SK-N-SH (cell line): ENCODE measurements around the gene LRRC72. TPM values are rescaled to one million over a fixed set of nuclear protein-coding genes. Genes with fewer than 3 reads are reported as not detected.

Experiments used
- CTCF ChIA-PET: fragments of 300-600, 350-600 bp; formaldehyde crosslinking; extraction: SDS; loops from one replicate; lab custom pipeline; 2021; lab: Yijun Ruan, JAX
- POLR2A ChIA-PET: fragments of 350-600 bp; sonication (Branson Sonifier 250); formaldehyde crosslinking; extraction: SDS; loops from one replicate; lab custom pipeline; 2020; ENCODE audit warnings: antibody characterized with exemption, inconsistent platforms; lab: Yijun Ruan, JAX
- DNase-seq: peaks from one replicate; pipeline ENCODE4 v3.0.0; 2012
- H2AFZ ChIP-seq: fragments of 200-600 bp; sonication (generic); 2 replicates; pipeline ENCODE4 v1.8.1; 2016; ENCODE audit warnings: antibody characterized with exemption, mild to moderate bottlenecking, low read depth
- H3F3A ChIP-seq: fragments of 200-600 bp; sonication (generic); replicated peaks from 2 replicates; pipeline ENCODE3; 2016; ENCODE audit warnings: antibody characterized with exemption, mild to moderate bottlenecking; ENCODE audit not compliant: insufficient read depth
- H3K27ac ChIP-seq, 2 experiments: fragments of 200-500 bp in 1 of 2; fragments of 200-600 bp in 1 of 2; sonication (Bioruptor generic) in 1 of 2; sonication (generic), shearing (Covaris generic) in 1 of 2; 2 replicates each; pipeline versions ENCODE4 v1.5.1 to v1.6.1; 2014 to 2016; ENCODE audit warnings: low read depth in 2 of 2, inconsistent platforms in 1 of 2, low read length in 1 of 2, mild to moderate bottlenecking in 1 of 2, mixed read lengths in 1 of 2
- H3K27me3 ChIP-seq: fragments of 200-600 bp; sonication (generic), shearing (Covaris generic); 2 replicates; pipeline ENCODE4 v1.6.1; 2016; ENCODE audit warnings: mixed run types; ENCODE audit not compliant: insufficient read depth
- H3K36me3 ChIP-seq, 2 experiments: fragments of 200-500 bp in 1 of 2; fragments of 200-600 bp in 1 of 2; sonication (Bioruptor generic) in 1 of 2; sonication (generic) in 1 of 2; replicated peaks in 1 of 2; 2 replicates each; pipeline versions ENCODE3 to v1.5.1; 2014 to 2016; ENCODE audit warnings: low read length in 1 of 2, mild to moderate bottlenecking in 1 of 2; ENCODE audit not compliant: insufficient read depth in 2 of 2, control insufficient read depth in 1 of 2
- H3K4me1 ChIP-seq, 2 experiments: fragments of 200-500 bp in 1 of 2; fragments of 200-600 bp in 1 of 2; sonication (Bioruptor generic) in 1 of 2; sonication (generic), shearing (Covaris generic) in 1 of 2; 2 replicates each; pipeline versions ENCODE4 v1.5.1 to v1.6.1; 2014 to 2016; ENCODE audit warnings: low read depth in 1 of 2, low read length in 1 of 2, mixed run types in 1 of 2; ENCODE audit not compliant: insufficient read depth in 2 of 2, control insufficient read depth in 1 of 2
- H3K4me2 ChIP-seq: fragments of 200-600 bp; sonication (generic), shearing (Covaris generic); 2 replicates; pipeline ENCODE4 v1.6.1; 2017; ENCODE audit warnings: mixed run types
- H3K4me3 ChIP-seq, 2 experiments: fragments of 200-500 bp in 1 of 2; fragments of 200-600 bp in 1 of 2; sonication (Bioruptor generic) in 1 of 2; sonication (generic), shearing (Covaris generic) in 1 of 2; 2 replicates each; pipeline versions ENCODE4 v1.5.1 to v1.8.1; 2014 to 2016; ENCODE audit warnings: low read depth in 2 of 2, inconsistent platforms in 1 of 2, low read length in 1 of 2, mild to moderate bottlenecking in 1 of 2, mixed read lengths in 1 of 2, moderate library complexity in 1 of 2
- H3K79me2 ChIP-seq: fragments of 200-600 bp; sonication (generic); 2 replicates; pipeline ENCODE4 v1.8.1; 2017; ENCODE audit warnings: mild to moderate bottlenecking; ENCODE audit not compliant: insufficient read depth
- H3K9ac ChIP-seq: fragments of 200-600 bp; sonication (generic); 2 replicates; pipeline ENCODE4 v1.6.1; 2017; ENCODE audit warnings: mixed run types
- H3K9me2 ChIP-seq: fragments of 200-600 bp; sonication (generic); 2 replicates; pipeline ENCODE4 v1.6.1; 2017; ENCODE audit warnings: mixed run types
- H3K9me3 ChIP-seq: fragments of 200-600 bp; sonication (generic); 2 replicates; pipeline ENCODE4 v1.6.1; 2017; ENCODE audit warnings: mixed run types, mild to moderate bottlenecking, moderate library complexity
- H4K20me1 ChIP-seq: fragments of 200-600 bp; sonication (generic); 2 replicates; pipeline ENCODE4 v1.6.1; 2017; ENCODE audit warnings: mild to moderate bottlenecking, mixed run types; ENCODE audit not compliant: insufficient read depth
- CHD2 ChIP-seq: fragments of 150-350 bp; IDR thresholded peaks from 2 replicates; pipeline ENCODE4 v1.6.1; 2018; ENCODE audit warnings: low read length; ENCODE audit not compliant: partially characterized antibody
- ELF1 ChIP-seq: IDR thresholded peaks from 2 replicates; pipeline ENCODE4 v1.4.0; 2012
- EZH2phosphoT487 ChIP-seq: fragments of 200-600 bp; sonication (generic); IDR thresholded peaks from 2 replicates; pipeline ENCODE4 v1.6.1; 2017; ENCODE audit warnings: low read depth, mixed run types, mild to moderate bottlenecking, antibody characterized with exemption, moderate library complexity, borderline replicate concordance
- FOXJ3 ChIP-seq: sonication (generic); formaldehyde crosslinking; IDR thresholded peaks from 2 replicates; pipeline ENCODE4 v1.5.1; 2020; ENCODE audit warnings: mild to moderate bottlenecking, missing genetic modification reagents
- GABPA ChIP-seq: IDR thresholded peaks from 2 replicates; pipeline ENCODE4 v1.4.0; 2012; ENCODE audit warnings: low read depth, mild to moderate bottlenecking
- GATA2 ChIP-seq: sonication (generic); formaldehyde crosslinking; IDR thresholded peaks from 2 replicates; pipeline ENCODE4 v1.5.0; 2020; ENCODE audit warnings: mild to moderate bottlenecking, missing genetic modification reagents
- IRF3 ChIP-seq: fragments of 150-350 bp; IDR thresholded peaks from 2 replicates; pipeline ENCODE4 v1.6.1; 2016; ENCODE audit warnings: mild to moderate bottlenecking, low read depth, low read length
- JUND ChIP-seq: IDR thresholded peaks from 2 replicates; pipeline ENCODE4 v1.4.0; 2012
- MAX ChIP-seq: IDR thresholded peaks from 2 replicates; pipeline ENCODE4 v1.4.0; 2012; ENCODE audit warnings: low read depth
- MEF2A ChIP-seq: IDR thresholded peaks from 2 replicates; pipeline ENCODE4 v1.4.0; 2012; ENCODE audit warnings: low read depth, borderline replicate concordance
- MXI1 ChIP-seq: IDR thresholded peaks from 2 replicates; pipeline ENCODE4 v1.6.1; 2012; ENCODE audit warnings: mild to moderate bottlenecking, low read depth, low read length, improper control_type of control experiment
- NRF1 ChIP-seq: IDR thresholded peaks from 2 replicates; pipeline ENCODE4 v1.6.1; 2012; ENCODE audit warnings: low read depth, mild to moderate bottlenecking, low read length
- RAD21 ChIP-seq: IDR thresholded peaks from 2 replicates; pipeline ENCODE4 v1.6.1; 2012; ENCODE audit warnings: mild to moderate bottlenecking, low read length
- RCOR1 ChIP-seq: fragments of 150-350 bp; IDR thresholded peaks from 2 replicates; pipeline ENCODE4 v1.6.1; 2017; ENCODE audit warnings: antibody characterized with exemption, low read length
- REST ChIP-seq: IDR thresholded peaks from 2 replicates; pipeline ENCODE4 v1.6.1; 2012; ENCODE audit warnings: mild to moderate bottlenecking, low read depth, low read length, moderate library complexity
- RFX5 ChIP-seq: IDR thresholded peaks from 2 replicates; pipeline ENCODE4 v1.6.1; 2012; ENCODE audit warnings: mild to moderate bottlenecking, improper control_type of control experiment, low read length
- SIN3A ChIP-seq: IDR thresholded peaks from 2 replicates; pipeline ENCODE4 v1.6.1; 2012; ENCODE audit warnings: low read depth, mild to moderate bottlenecking, low read length, moderate library complexity, borderline replicate concordance
- TAF1 ChIP-seq: IDR thresholded peaks from 2 replicates; pipeline ENCODE4 v1.6.1; 2012; ENCODE audit warnings: low read depth, mild to moderate bottlenecking, low read length, moderate library complexity, borderline replicate concordance
- TCF12 ChIP-seq: IDR thresholded peaks from 2 replicates; pipeline ENCODE4 v1.4.0; 2012
- YY1 ChIP-seq: IDR thresholded peaks from 2 replicates; pipeline ENCODE4 v1.4.0; 2012; ENCODE audit warnings: low read depth, mild to moderate bottlenecking
- ZBTB33 ChIP-seq: IDR thresholded peaks from 2 replicates; pipeline ENCODE4 v1.4.0; 2012; ENCODE audit warnings: low read depth, borderline replicate concordance
- WGBS: methylation state at CpG from one replicate; pipeline ENCODE4 v1.1.6; 2017; ENCODE audit warnings: low lambda C conversion rate; 5-methylcytosine and 5-hydroxymethylcytosine counted together
- polyA plus RNA-seq, 3 experiments: library from polyadenylated mRNA; depleted of rRNA; stranded (reverse); fragments of >200 nt; gene quantifications; 2 replicates each; pipeline ENCODE4 v1.2.3, GENCODE V29; 2012

The LRRC72 gene
- polyA plus RNA-seq, 1 of the 3 experiments (the other 2 are of a cell fraction): not detected

- WGBS: 68% methylated on average over 3 of the region's 3 CpGs
- Histone ChIP-seq H3F3A (no peaks in the 10 kb centered on the region), H3K27ac (no peak overlapping the region), H3K27me3 (peaks cover 8% of the 10 kb centered on the region; the same call in 1 of the 2 replicates), H2AFZ (no peak overlapping the region), H3K9me2 (0 out of 2 replicates have a peak, but pooled peaks cover 3% of the 10 kb centered on the region), H3K79me2 (no peaks in the 10 kb centered on the region), H3K9ac (no peak overlapping the region), H3K4me1 (peaks cover 4 to 16% of the 10 kb centered on the region in 2 experiments; a peak in 2 of 4 replicates), H4K20me1 (no peaks in the 10 kb centered on the region), H3K36me3 (no peaks in the 10 kb centered on the region), H3K9me3 (no peaks in the 10 kb centered on the region), H3K4me3 (no peak overlapping the region), H3K4me2 (no peak overlapping the region)
- TF ChIP-seq MEF2A (no peak), RCOR1 (no peak), ZBTB33 (no peak), CHD2 (no peak), SIN3A (no peak), RAD21 (no peak), REST (no peak), MXI1 (no peak), JUND (no peak)
- DNase-seq: no peak
- CTCF ChIA-PET: interaction anchor here (0.7 to 5.8 kb wide), 4 partner anchors 13 to 484 kb away, joined by 3 to 51 read pairs (median 4); no protein-coding TSS in a partner anchor
- POLR2A ChIA-PET: no interaction called here
These were observed 35.3 kb downstream of the LRRC72 start for GRCh38 chr7:16561943-16562342.

- Histone ChIP-seq H3K9ac (no peak overlapping the region), H3F3A (no peaks in the 10 kb centered on the region), H3K36me3 (no peaks in the 10 kb centered on the region), H2AFZ (peak overlapping the region; percentile 60; the same call in 1 of the 2 replicates), H3K9me3 (no peaks in the 10 kb centered on the region), H3K27me3 (peaks cover 11% of the 10 kb centered on the region; the same call in 1 of the 2 replicates), H3K27ac (no peak overlapping the region), H3K4me2 (peak overlapping the region; percentile 54), H3K4me3 (peak overlapping the region; percentile 31 to 45; a peak in 3 of 4 replicates), H3K79me2 (no peaks in the 10 kb centered on the region), H3K4me1 (peaks cover 4 to 16% of the 10 kb centered on the region in 2 experiments; a peak in 2 of 4 replicates), H3K9me2 (0 out of 2 replicates have a peak, but pooled peaks cover 3% of the 10 kb centered on the region), H4K20me1 (no peaks in the 10 kb centered on the region)
- no peak for DNase-seq
- WGBS: 54% methylated on average over 9 of the region's 9 CpGs
- ChIA-PET CTCF (interaction anchor here (0.7 to 5.8 kb wide), 5 partner anchors 14 to 877 kb away, joined by 3 to 51 read pairs (median 4); no protein-coding TSS in a partner anchor), POLR2A (no interaction called here)
- TF ChIP-seq NRF1 (no peak), GATA2 (no peak), MEF2A (no peak), EZH2phosphoT487 (no peak), CHD2 (no peak), GABPA (no peak), ELF1 (no peak), IRF3 (no peak), MAX (no peak), YY1 (no peak), SIN3A (no peak), FOXJ3 (no peak), RFX5 (no peak), TCF12 (no peak), RCOR1 (no peak), TAF1 (no peak)
These were observed 36.0 kb downstream of the LRRC72 start for GRCh38 chr7:16562456-16563220.
